ENCODE results near the gene MAGEC1. TPM values are rescaled to one million over a fixed set of nuclear protein-coding genes. Genes with fewer than 3 reads are reported as not detected.

The MAGEC1 gene
- total RNA-seq, 1 experiment from 2014 or later, result not detected

DNA sequence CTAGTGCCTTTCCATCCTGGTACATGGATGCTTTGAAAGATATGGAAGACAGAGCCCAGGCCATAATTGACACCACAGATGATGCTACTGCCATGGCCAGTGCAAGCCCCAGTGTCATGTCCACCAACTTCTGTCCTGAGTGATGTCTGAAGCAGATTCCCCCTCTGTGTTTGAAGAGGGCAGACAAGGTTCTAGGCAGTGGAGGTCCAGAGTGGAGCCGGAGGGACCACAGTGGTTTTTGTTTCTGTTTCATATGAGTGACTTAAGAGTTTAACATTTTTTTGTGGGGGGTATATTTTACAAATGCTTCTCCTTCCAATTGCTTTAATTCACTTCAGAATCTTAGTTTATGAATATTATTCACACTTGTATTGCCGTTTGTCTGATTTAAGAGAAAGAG lies 6.0 kb upstream of the MAGEC1 start:
- Histone ChIP-seq H3K9me3 (ENCODE audit: low read length) (no peaks in the 10 kb centered on the region), H3F3A (ENCODE audit: low read length, unreplicated experiment) (no peaks in the 10 kb centered on the region), H3K4me3 (ENCODE audit: low read length) (no peak overlapping the region), H4K20me1 (ENCODE audit: low read length) (no peaks in the 10 kb centered on the region), H3K4me2 (ENCODE audit: low read length) (no peak overlapping the region), H3K36me3 (ENCODE audit: low read depth, low read length) (no peaks in the 10 kb centered on the region), H3K4me1 (ENCODE audit: insufficient read depth, low read length) (no peaks in the 10 kb centered on the region), H3K79me2 (ENCODE audit: low read length) (no peaks in the 10 kb centered on the region), H3K27me3 (ENCODE audit: low read length) (no peaks in the 10 kb centered on the region), H2AFZ (ENCODE audit: low read length) (no peak overlapping the region), H3K27ac (ENCODE audit: low read length) (no peak overlapping the region), H3K9me2 (replicated peaks; ENCODE audit: low read length) (no peaks in the 10 kb centered on the region), H3K9ac (ENCODE audit: low read length) (no peak overlapping the region)
- ChIA-PET POLR2A (ENCODE audit: unreplicated experiment) (no interaction called here), CTCF (no interaction called here)
- no TSS peak for BruUV-seq (replicated peaks)
- intact Hi-C loops (cut with micrococcal nuclease), result no loop called here
- TF ChIP-seq EZH2phosphoT487 (IDR thresholded peaks at IDR 0.05; ENCODE audit: borderline replicate concordance, low read length), result no peak
- TF ChIP-seq, protein P1, sequence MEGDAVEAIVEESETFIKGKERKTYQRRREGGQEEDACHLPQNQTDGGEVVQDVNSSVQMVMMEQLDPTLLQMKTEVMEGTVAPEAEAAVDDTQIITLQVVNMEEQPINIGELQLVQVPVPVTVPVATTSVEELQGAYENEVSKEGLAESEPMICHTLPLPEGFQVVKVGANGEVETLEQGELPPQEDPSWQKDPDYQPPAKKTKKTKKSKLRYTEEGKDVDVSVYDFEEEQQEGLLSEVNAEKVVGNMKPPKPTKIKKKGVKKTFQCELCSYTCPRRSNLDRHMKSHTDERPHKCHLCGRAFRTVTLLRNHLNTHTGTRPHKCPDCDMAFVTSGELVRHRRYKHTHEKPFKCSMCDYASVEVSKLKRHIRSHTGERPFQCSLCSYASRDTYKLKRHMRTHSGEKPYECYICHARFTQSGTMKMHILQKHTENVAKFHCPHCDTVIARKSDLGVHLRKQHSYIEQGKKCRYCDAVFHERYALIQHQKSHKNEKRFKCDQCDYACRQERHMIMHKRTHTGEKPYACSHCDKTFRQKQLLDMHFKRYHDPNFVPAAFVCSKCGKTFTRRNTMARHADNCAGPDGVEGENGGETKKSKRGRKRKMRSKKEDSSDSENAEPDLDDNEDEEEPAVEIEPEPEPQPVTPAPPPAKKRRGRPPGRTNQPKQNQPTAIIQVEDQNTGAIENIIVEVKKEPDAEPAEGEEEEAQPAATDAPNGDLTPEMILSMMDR (conservative IDR thresholded peaks at IDR 0.05; ENCODE audit: low read depth, low read length), result no peak
- TF ChIP-seq EZH2 (IDR thresholded peaks at IDR 0.05; ENCODE audit: low read length, unreplicated experiment), result no peak
- no peak for ATAC-seq
- DNase-seq, result no peak

DNA sequence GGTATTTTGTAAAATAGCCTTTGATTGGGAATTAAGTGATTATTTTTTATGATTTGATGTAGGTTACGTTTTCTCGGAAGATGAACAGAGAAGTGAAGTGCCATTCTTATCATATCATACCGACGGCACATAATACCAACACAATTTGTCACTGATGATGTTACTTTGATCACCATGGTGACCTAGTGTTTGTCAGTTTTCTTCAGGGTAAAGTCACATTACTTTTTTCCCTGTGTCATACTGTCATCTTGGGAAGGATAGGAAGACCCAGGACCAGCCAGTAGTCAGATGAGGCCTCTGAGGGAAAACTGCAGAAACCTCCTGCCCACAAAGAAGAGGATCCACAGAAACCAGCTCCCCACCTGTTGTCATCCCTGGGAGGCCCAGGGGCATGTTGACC lies 1.3 kb upstream of the MAGEC1 start:
- no peaks in the 10 kb centered on the region for H4K20me1 ChIP-seq (ENCODE audit: low read length)
- no peaks in the 10 kb centered on the region for H3K9me3 ChIP-seq (ENCODE audit: low read length)
- no peak overlapping the region for H3K27ac ChIP-seq (ENCODE audit: low read length)
- no peaks in the 10 kb centered on the region for H3K36me3 ChIP-seq (ENCODE audit: low read depth, low read length)
- no peaks in the 10 kb centered on the region for H3K9me2 ChIP-seq (replicated peaks; ENCODE audit: low read length)
- H2AFZ ChIP-seq (ENCODE audit: low read length), result no peak overlapping the region
- H3K79me2 ChIP-seq (ENCODE audit: low read length), result no peaks in the 10 kb centered on the region
- DNase-seq (no peak), ATAC-seq (no peak)
- H3K4me3 ChIP-seq (ENCODE audit: low read length), result no peak overlapping the region
- CTCF ChIA-PET, result no interaction called here
- intact Hi-C loops (cut with micrococcal nuclease), result no loop called here
- no TSS peak for BruUV-seq (replicated peaks)
- no peak overlapping the region for H3K4me2 ChIP-seq (ENCODE audit: low read length)
- no peak overlapping the region for H3K9ac ChIP-seq (ENCODE audit: low read length)
- no peaks in the 10 kb centered on the region for H3K4me1 ChIP-seq (ENCODE audit: insufficient read depth, low read length)
- H3K27me3 ChIP-seq (ENCODE audit: low read length), result no peaks in the 10 kb centered on the region
- POLR2A ChIA-PET (ENCODE audit: unreplicated experiment), result no interaction called here
- H3F3A ChIP-seq (ENCODE audit: low read length, unreplicated experiment), result no peaks in the 10 kb centered on the region
- TF ChIP-seq EZH2 (IDR thresholded peaks at IDR 0.05; ENCODE audit: low read length, unreplicated experiment) (no peak), EZH2phosphoT487 (IDR thresholded peaks at IDR 0.05; ENCODE audit: borderline replicate concordance, low read length) (no peak)
- TF ChIP-seq, protein P1 (conservative IDR thresholded peaks at IDR 0.05; ENCODE audit: low read depth, low read length), result no peak

DNA sequence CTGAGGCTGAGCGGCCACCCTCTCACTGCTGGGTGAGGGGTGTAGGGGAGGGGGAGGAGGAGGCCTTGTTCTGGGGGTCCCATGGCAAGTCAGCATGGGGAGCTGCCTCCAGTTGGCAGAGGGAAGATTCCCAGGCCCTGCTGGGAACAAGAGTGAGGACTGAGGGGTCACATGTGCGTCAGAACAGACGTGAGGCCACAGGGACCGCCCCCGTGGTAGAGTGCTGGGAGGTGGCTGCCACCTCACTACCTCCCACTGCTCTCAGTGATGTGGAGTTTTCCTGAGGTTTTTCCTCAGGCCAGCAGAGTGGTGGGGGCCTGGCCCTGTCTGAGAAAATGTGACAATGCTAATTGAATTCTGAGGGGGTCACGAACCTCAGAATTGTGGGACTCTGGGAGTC lies 568 bp downstream of the MAGEC1 start:
- Histone ChIP-seq H3K4me1 (ENCODE audit: insufficient read depth, low read length) (no peaks in the 10 kb centered on the region), H3K27ac (ENCODE audit: low read length) (no peak overlapping the region), H2AFZ (ENCODE audit: low read length) (no peak overlapping the region), H4K20me1 (ENCODE audit: low read length) (no peaks in the 10 kb centered on the region), H3K27me3 (ENCODE audit: low read length) (no peaks in the 10 kb centered on the region), H3K4me2 (ENCODE audit: low read length) (no peak overlapping the region), H3K9me2 (replicated peaks; ENCODE audit: low read length) (no peaks in the 10 kb centered on the region), H3K9ac (ENCODE audit: low read length) (no peak overlapping the region), H3K36me3 (ENCODE audit: low read depth, low read length) (no peaks in the 10 kb centered on the region), H3K79me2 (ENCODE audit: low read length) (no peaks in the 10 kb centered on the region), H3K9me3 (ENCODE audit: low read length) (no peaks in the 10 kb centered on the region), H3F3A (ENCODE audit: low read length, unreplicated experiment) (no peaks in the 10 kb centered on the region), H3K4me3 (ENCODE audit: low read length) (no peak overlapping the region)
- no TSS peak for BruUV-seq (replicated peaks)
- ATAC-seq, result no peak
- DNase-seq, result no peak
- TF ChIP-seq EZH2 (IDR thresholded peaks at IDR 0.05; ENCODE audit: low read length, unreplicated experiment), result no peak
- TF ChIP-seq, protein P1 (conservative IDR thresholded peaks at IDR 0.05; ENCODE audit: low read depth, low read length), result no peak
- no peak for TF ChIP-seq EZH2phosphoT487 (IDR thresholded peaks at IDR 0.05; ENCODE audit: borderline replicate concordance, low read length)
- POLR2A ChIA-PET (ENCODE audit: unreplicated experiment), result no interaction called here
- intact Hi-C loops (cut with micrococcal nuclease), result no loop called here
- CTCF ChIA-PET, result no interaction called here
